GM06990 (cell line): ENCODE results near the gene BICC1.
"Not testable (repeated sequence)": the region's sequence is repeated elsewhere in the genome, so short reads cannot be mapped to it uniquely, and the experiment has no call there.

Experiments
- DNase-seq: peaks from one replicate; pipeline ENCODE4 v3.0.0-alpha.2; 2011; ENCODE audit not compliant: insufficient read length; ENCODE audit errors: extremely low read depth
- H3K27me3 ChIP-seq: replicated peaks from 2 replicates; pipeline ENCODE4 v1.6.0; 2011; ENCODE audit warnings: low read length; ENCODE audit not compliant: control insufficient read depth, insufficient read depth
- H3K36me3 ChIP-seq: 2 replicates; pipeline ENCODE4 v1.5.1; 2011; ENCODE audit warnings: low read length; ENCODE audit not compliant: control insufficient read depth, insufficient read depth
- H3K4me3 ChIP-seq: replicated peaks from 2 replicates; pipeline ENCODE4 v1.5.1; 2011; ENCODE audit warnings: low read depth, mild to moderate bottlenecking, control low read depth, low read length
- TF ChIP-seq, protein P1 (sequence below): IDR thresholded peaks from 2 replicates; pipeline ENCODE4 v1.5.1; 2011; ENCODE audit warnings: low read length, control low read depth, mild to moderate bottlenecking, inconsistent platforms; ENCODE audit not compliant: insufficient read depth, poor library complexity, severe bottlenecking

The BICC1 gene

DNA sequence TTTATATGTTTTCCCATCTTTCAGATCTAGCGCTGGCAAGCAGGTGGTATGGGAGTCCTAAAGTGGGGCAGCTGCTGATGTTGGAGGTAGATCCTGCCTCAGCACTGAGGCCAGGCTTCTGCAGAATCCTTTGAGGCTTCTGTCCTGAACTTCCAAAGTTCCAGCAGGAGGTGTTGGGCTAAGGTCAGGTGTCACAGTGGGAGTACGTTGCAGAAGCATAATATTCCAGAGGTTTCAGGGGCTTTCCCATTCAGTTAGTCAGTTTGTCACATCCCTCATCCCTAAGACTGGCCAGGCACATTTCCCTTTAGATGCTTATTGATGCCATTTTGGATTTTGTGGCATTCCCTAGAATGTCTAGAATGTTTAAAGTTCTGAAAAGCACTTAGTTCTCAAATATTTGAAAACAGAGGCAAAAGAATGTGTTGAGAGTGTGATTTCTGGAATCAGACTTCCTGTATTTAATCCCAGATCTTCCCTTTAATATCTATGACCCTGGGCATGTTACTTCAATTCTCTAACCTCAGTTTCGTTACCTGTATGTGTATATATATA is 344.7 kb downstream of the BICC1 start:
- H3K4me3 ChIP-seq: no peak overlapping the region
- 0 out of 2 replicates have a peak, but pooled peaks cover 2% of the 10 kb centered on the region for H3K27me3 ChIP-seq
- DNase-seq: no peak
- no peaks in the 10 kb centered on the region for H3K36me3 ChIP-seq
- TF ChIP-seq, protein P1, sequence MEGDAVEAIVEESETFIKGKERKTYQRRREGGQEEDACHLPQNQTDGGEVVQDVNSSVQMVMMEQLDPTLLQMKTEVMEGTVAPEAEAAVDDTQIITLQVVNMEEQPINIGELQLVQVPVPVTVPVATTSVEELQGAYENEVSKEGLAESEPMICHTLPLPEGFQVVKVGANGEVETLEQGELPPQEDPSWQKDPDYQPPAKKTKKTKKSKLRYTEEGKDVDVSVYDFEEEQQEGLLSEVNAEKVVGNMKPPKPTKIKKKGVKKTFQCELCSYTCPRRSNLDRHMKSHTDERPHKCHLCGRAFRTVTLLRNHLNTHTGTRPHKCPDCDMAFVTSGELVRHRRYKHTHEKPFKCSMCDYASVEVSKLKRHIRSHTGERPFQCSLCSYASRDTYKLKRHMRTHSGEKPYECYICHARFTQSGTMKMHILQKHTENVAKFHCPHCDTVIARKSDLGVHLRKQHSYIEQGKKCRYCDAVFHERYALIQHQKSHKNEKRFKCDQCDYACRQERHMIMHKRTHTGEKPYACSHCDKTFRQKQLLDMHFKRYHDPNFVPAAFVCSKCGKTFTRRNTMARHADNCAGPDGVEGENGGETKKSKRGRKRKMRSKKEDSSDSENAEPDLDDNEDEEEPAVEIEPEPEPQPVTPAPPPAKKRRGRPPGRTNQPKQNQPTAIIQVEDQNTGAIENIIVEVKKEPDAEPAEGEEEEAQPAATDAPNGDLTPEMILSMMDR: no peak

DNA sequence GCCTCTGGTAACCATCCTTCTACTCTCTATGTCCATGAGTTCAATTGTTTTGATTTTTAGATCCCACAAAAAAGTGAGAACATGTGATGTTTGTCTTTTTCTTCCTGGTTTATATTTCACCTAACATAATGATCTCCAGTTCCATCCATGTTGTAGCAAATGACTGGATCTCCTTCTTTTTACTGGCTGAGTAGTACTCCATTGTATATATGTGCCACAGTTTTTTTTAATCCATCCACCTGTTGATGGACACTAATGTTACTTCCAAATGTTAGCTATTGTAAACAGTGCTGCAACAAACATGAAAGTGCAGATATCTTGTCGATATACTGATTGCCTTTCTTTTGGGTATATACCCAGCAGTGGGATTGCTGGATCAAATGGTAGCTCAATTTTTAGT is 345.5 kb downstream of the BICC1 start:
- DNase-seq, H3K4me3 ChIP-seq, H3K36me3 ChIP-seq, H3K27me3 ChIP-seq: not testable (repeated sequence)

DNA sequence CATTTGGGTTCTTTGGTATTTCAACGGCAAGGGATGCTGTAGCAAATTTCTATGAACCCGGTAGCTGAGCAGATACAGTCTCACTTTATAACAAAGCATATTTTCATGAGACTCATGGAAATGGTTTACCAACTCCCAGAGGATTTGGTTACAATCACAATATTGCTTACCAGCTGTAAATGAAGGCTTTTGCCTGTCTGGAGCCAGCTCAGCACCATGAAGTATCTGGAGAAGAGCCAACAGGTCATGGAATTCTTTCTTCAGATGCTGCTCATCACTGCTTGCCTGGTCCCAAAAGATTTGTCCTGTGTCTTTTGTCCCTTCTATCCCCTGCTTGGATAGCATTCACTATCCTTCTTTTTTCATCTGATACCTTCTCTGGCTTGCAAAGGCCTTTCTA is 346.9 kb downstream of the BICC1 start:
- no peak for DNase-seq
- H3K4me3 ChIP-seq: no peak overlapping the region
- TF ChIP-seq, protein P1: no peak
- no peaks in the 10 kb centered on the region for H3K36me3 ChIP-seq
- H3K27me3 ChIP-seq: no peaks in the 10 kb centered on the region

DNA sequence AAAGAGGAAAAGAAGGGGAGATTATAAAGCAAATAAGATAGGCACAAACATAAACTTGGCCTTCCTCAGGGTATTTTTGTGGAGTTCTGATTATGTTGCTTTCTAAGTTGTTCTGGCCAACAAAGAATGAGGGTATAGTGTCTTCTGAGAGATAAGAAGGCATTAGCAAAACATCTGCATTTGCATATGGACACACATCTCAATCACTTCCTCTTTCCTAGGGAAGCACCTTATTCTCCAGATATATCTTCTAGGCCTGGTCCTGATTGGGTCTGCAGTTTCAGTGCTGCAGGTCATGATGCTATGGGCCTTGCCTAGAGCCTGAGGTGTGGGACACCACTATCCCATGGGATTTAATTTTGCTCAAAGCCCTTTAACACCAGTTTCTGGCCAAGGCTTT is 355.0 kb downstream of the BICC1 start:
- Histone ChIP-seq H3K27me3 (no peaks in the 10 kb centered on the region), H3K36me3 (no peaks in the 10 kb centered on the region), H3K4me3 (no peak overlapping the region)
- TF ChIP-seq, protein P1: no peak
- no peak for DNase-seq

DNA sequence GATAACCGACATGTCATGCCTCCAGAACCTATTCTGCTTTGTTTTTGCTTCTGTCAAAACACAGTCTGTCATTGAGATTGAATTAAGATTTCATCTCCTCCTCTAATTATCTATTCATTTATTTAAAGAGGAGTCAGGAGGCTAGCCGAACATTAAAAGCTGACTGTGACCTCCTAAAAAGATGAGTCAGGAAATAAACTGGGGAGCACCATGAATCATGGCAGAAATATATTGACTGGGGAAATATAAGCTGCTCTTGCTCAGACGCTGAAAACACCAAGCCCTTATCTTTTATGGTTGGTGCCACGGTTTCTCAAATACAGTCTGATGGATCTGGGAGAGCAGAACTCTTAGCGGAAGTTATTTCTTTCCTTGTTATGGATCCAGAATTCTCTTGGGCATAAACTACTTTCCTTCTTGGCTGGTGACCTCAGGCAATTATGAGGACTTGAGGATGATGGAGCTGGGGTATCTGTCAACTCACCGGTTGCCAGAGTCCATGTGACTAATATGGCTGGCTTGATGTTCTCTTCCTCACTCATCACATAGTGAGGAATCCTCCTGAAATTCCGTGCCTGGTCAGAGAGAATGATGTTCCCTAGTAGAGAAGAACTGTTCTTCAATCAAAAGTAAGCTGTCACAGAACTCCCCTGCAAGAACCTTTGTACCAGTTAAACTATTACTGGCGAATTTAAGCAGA is 356.2 kb downstream of the BICC1 start:
- Histone ChIP-seq H3K27me3 (no peaks in the 10 kb centered on the region), H3K36me3 (no peaks in the 10 kb centered on the region), H3K4me3 (no peak overlapping the region)
- TF ChIP-seq, protein P1: no peak
- DNase-seq: no peak

DNA sequence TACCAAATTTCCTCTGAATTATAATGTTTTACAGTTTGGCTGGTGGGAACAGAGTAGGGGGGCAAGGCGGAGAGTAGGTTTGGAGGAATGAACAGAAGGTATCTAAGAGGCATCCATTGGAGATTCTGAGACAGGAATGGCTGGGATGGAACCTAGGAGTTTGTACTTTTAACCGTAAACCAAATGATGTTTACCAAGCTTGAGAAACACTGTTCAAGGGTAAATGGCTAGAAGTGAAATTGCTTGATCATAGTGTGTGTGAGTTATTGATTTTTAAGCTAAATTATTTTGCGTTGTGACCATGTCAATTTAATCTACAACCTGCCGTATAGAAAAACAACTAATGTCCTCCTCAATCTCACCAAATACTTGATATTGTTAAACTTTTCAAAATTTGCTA is 357.4 kb downstream of the BICC1 start:
- TF ChIP-seq, protein P1: no peak
- no peaks in the 10 kb centered on the region for H3K27me3 ChIP-seq
- DNase-seq: no peak
- H3K36me3 ChIP-seq: no peaks in the 10 kb centered on the region
- no peak overlapping the region for H3K4me3 ChIP-seq
